ENCODE measurements around the gene TMEM233.
A peak's percentile ranks its signal among the peaks of the same experiment; 100 is the strongest.
"Not testable (repeated sequence)": the region's sequence is repeated elsewhere in the genome, so short reads cannot be mapped to it uniquely, and the experiment has no call there.

Gene TMEM233

GRCh38 chr12:119615518-119616475 is 22.2 kb downstream of the TMEM233 start:
- DNase-seq (ENCODE audit: low read depth, low spot score) = no peak
- no peak for TF ChIP-seq CTCF (IDR thresholded peaks at IDR 0.05; ENCODE audit: low read depth, low read length)
- in situ Hi-C loops (cut with HindIII; ENCODE audit: low sequenced_read_pairs) = no loop called here
- no peak overlapping the region for H3K4me3 ChIP-seq (ENCODE audit: low read depth, low read length)

GRCh38 chr12:119618328-119618896 is 24.8 kb downstream of the TMEM233 start:
- DNase-seq (ENCODE audit: low read depth, low spot score); in situ Hi-C loops (cut with HindIII; ENCODE audit: low sequenced_read_pairs); H3K4me3 ChIP-seq (ENCODE audit: low read depth, low read length): not testable (repeated sequence)

GRCh38 chr12:119620490-119620889 is 26.9 kb downstream of the TMEM233 start:
- no peak overlapping the region for H3K4me3 ChIP-seq (ENCODE audit: low read depth, low read length)
- no peak for TF ChIP-seq CTCF (IDR thresholded peaks at IDR 0.05; ENCODE audit: low read depth, low read length)
- in situ Hi-C loops (cut with HindIII; ENCODE audit: low sequenced_read_pairs) = no loop called here
- no peak for DNase-seq (ENCODE audit: low read depth, low spot score)

- in situ Hi-C loops (cut with HindIII; ENCODE audit: low sequenced_read_pairs) = no loop called here
- no peak for TF ChIP-seq CTCF (IDR thresholded peaks at IDR 0.05; ENCODE audit: low read depth, low read length)
- DNase-seq (ENCODE audit: low read depth, low spot score) = peak; percentile 3
- no peak overlapping the region for H3K4me3 ChIP-seq (ENCODE audit: low read depth, low read length)
Measured at GRCh38 chr12:119621878-119622277, 28.3 kb downstream of the TMEM233 start.

- no peak for TF ChIP-seq CTCF (IDR thresholded peaks at IDR 0.05; ENCODE audit: low read depth, low read length)
- peak; percentile 14 for DNase-seq (ENCODE audit: low read depth, low spot score)
- no peak overlapping the region for H3K4me3 ChIP-seq (ENCODE audit: low read depth, low read length)
- in situ Hi-C loops (cut with HindIII; ENCODE audit: low sequenced_read_pairs) = no loop called here
Measured at GRCh38 chr12:119624966-119625365, 31.4 kb downstream of the TMEM233 start.

- no peak for TF ChIP-seq CTCF (IDR thresholded peaks at IDR 0.05; ENCODE audit: low read depth, low read length)
- in situ Hi-C loops (cut with HindIII; ENCODE audit: low sequenced_read_pairs) = no loop called here
- no peak for DNase-seq (ENCODE audit: low read depth, low spot score)
- H3K4me3 ChIP-seq (ENCODE audit: low read depth, low read length) = no peak overlapping the region
Measured at GRCh38 chr12:119627019-119627643, 33.6 kb downstream of the TMEM233 start.

GRCh38 chr12:119627686-119628085 is 34.1 kb downstream of the TMEM233 start:
- H3K4me3 ChIP-seq (ENCODE audit: low read depth, low read length) = no peak overlapping the region
- DNase-seq (ENCODE audit: low read depth, low spot score) = no peak
- in situ Hi-C loops (cut with HindIII; ENCODE audit: low sequenced_read_pairs) = no loop called here
- TF ChIP-seq CTCF (IDR thresholded peaks at IDR 0.05; ENCODE audit: low read depth, low read length) = no peak

All from astrocyte of the spinal cord (primary cell).